ENCODE results near the gene ELMO1.

The ELMO1 gene

GRCh38 chr7:37267251-37267650, 181.4 kb downstream of the ELMO1 start:
- no peak for DNase-seq (ENCODE audit: low read depth)

GRCh38 chr7:37265876-37266275, 182.8 kb downstream of the ELMO1 start:
- DNase-seq (ENCODE audit: low read depth) = no peak

- DNase-seq (ENCODE audit: low read depth) = no peak
Measured at GRCh38 chr7:37265006-37265405, 183.7 kb downstream of the ELMO1 start.

GRCh38 chr7:37262181-37262580, 186.5 kb downstream of the ELMO1 start:
- no peak for DNase-seq (ENCODE audit: low read depth)

- DNase-seq (ENCODE audit: low read depth) = no peak
Measured at GRCh38 chr7:37259319-37259821, 189.3 kb downstream of the ELMO1 start.

- no peak for DNase-seq (ENCODE audit: low read depth)
Measured at GRCh38 chr7:37256631-37257030, 192.0 kb downstream of the ELMO1 start.

- DNase-seq (ENCODE audit: low read depth) = no peak
Measured at GRCh38 chr7:37255327-37255944, 193.2 kb downstream of the ELMO1 start.

- DNase-seq (ENCODE audit: low read depth) = no peak
Measured at GRCh38 chr7:37251222-37251621, 197.4 kb downstream of the ELMO1 start.

GRCh38 chr7:37249240-37249639, 199.4 kb downstream of the ELMO1 start:
- DNase-seq (ENCODE audit: low read depth) = no peak

- DNase-seq (ENCODE audit: low read depth) = no peak
Measured at GRCh38 chr7:37248396-37248861, 200.2 kb downstream of the ELMO1 start.

GRCh38 chr7:37247861-37248260, 200.8 kb downstream of the ELMO1 start:
- no peak for DNase-seq (ENCODE audit: low read depth)

GRCh38 chr7:37245590-37245989, 203.1 kb downstream of the ELMO1 start:
- no peak for DNase-seq (ENCODE audit: low read depth)

GRCh38 chr7:37236906-37237305, 211.8 kb downstream of the ELMO1 start:
- no peak for DNase-seq (ENCODE audit: low read depth)

GRCh38 chr7:37235813-37236212, 212.9 kb downstream of the ELMO1 start:
- no peak for DNase-seq (ENCODE audit: low read depth)

GRCh38 chr7:37234928-37235327, 213.7 kb downstream of the ELMO1 start:
- DNase-seq (ENCODE audit: low read depth) = no peak

GRCh38 chr7:37234334-37234733, 214.3 kb downstream of the ELMO1 start:
- DNase-seq (ENCODE audit: low read depth) = no peak

- DNase-seq (ENCODE audit: low read depth) = no peak
Measured at GRCh38 chr7:37231613-37232012, 217.1 kb downstream of the ELMO1 start.

- no peak for DNase-seq (ENCODE audit: low read depth)
Measured at GRCh38 chr7:37230221-37230620, 218.4 kb downstream of the ELMO1 start.

- no peak for DNase-seq (ENCODE audit: low read depth)
Measured at GRCh38 chr7:37229381-37229780, 219.3 kb downstream of the ELMO1 start.

- DNase-seq (ENCODE audit: low read depth) = no peak
Measured at GRCh38 chr7:37225285-37225969, 223.2 kb downstream of the ELMO1 start.

GRCh38 chr7:37224746-37225145, 223.9 kb downstream of the ELMO1 start:
- no peak for DNase-seq (ENCODE audit: low read depth)

GRCh38 chr7:37220664-37221063, 228.0 kb downstream of the ELMO1 start:
- DNase-seq (ENCODE audit: low read depth) = no peak

- no peak for DNase-seq (ENCODE audit: low read depth)
Measured at GRCh38 chr7:37218956-37219355, 229.7 kb downstream of the ELMO1 start.

GRCh38 chr7:37216923-37217322, 231.7 kb downstream of the ELMO1 start:
- no peak for DNase-seq (ENCODE audit: low read depth)

All from stimulated activated CD8-positive, alpha-beta memory T cell treated with anti-CD3 and anti-CD28 coated beads, Interleukin-15, amount 100 ng/mL, for 24 hours (primary cell).